ENCODE results near the gene HTT.

HTT gene

GRCh38 chr4:3252480-3252828 lies 178.0 kb downstream of the HTT start:
- TF ChIP-seq CTCF (IDR thresholded peaks at IDR 0.05; ENCODE audit: low read depth, low read length), result no peak
- no peaks in the 10 kb centered on the region for H3K27me3 ChIP-seq

GRCh38 chr4:3252831-3253641 lies 178.6 kb downstream of the HTT start:
- no peak overlapping the region for H3K4me3 ChIP-seq (ENCODE audit: low read depth, low read length)
- H3K27me3 ChIP-seq, result no peaks in the 10 kb centered on the region
- no peak for DNase-seq

More at GRCh38 chr4:3252480-3252828, 178.0 kb downstream of the HTT start:
- no peaks in the 10 kb centered on the region; the same call in 1 of the 2 replicates for H3K9me3 ChIP-seq
- DNase-seq, result peak; percentile 4
- H3K36me3 ChIP-seq, result no peaks in the 10 kb centered on the region
- H3K4me1 ChIP-seq, result no peaks in the 10 kb centered on the region
- no peak overlapping the region for H3K4me3 ChIP-seq (ENCODE audit: low read depth, low read length)

GRCh38 chr4:3253808-3254207 lies 179.3 kb downstream of the HTT start:
- Histone ChIP-seq H3K27me3 (no peaks in the 10 kb centered on the region), H3K9me3 (no peaks in the 10 kb centered on the region; the same call in 1 of the 2 replicates)

More at GRCh38 chr4:3252831-3253641, 178.6 kb downstream of the HTT start:
- H3K36me3 ChIP-seq, result no peaks in the 10 kb centered on the region
- no peaks in the 10 kb centered on the region for H3K4me1 ChIP-seq
- no peak for TF ChIP-seq CTCF (IDR thresholded peaks at IDR 0.05; ENCODE audit: low read depth, low read length)
- H3K9me3 ChIP-seq, result no peaks in the 10 kb centered on the region; the same call in 1 of the 2 replicates

GRCh38 chr4:3254302-3255131 lies 180.0 kb downstream of the HTT start:
- no peak overlapping the region for H3K4me3 ChIP-seq (ENCODE audit: low read depth, low read length)
- TF ChIP-seq CTCF (IDR thresholded peaks at IDR 0.05; ENCODE audit: low read depth, low read length), result no peak
- H3K9me3 ChIP-seq, result no peaks in the 10 kb centered on the region; the same call in 1 of the 2 replicates
- H3K36me3 ChIP-seq, result no peaks in the 10 kb centered on the region
- no peaks in the 10 kb centered on the region for H3K4me1 ChIP-seq
- DNase-seq, result no peak
- no peaks in the 10 kb centered on the region for H3K27me3 ChIP-seq

More at GRCh38 chr4:3253808-3254207, 179.3 kb downstream of the HTT start:
- DNase-seq, result no peak
- Histone ChIP-seq H3K4me3 (ENCODE audit: low read depth, low read length) (no peak overlapping the region), H3K4me1 (no peaks in the 10 kb centered on the region), H3K36me3 (no peaks in the 10 kb centered on the region)
- no peak for TF ChIP-seq CTCF (IDR thresholded peaks at IDR 0.05; ENCODE audit: low read depth, low read length)

GRCh38 chr4:3255611-3256186 lies 181.2 kb downstream of the HTT start:
- H3K4me1 ChIP-seq, result no peaks in the 10 kb centered on the region
- H3K9me3 ChIP-seq, result no peaks in the 10 kb centered on the region; the same call in 1 of the 2 replicates
- peak; percentile 7 for DNase-seq
- H3K36me3 ChIP-seq, result no peaks in the 10 kb centered on the region
- H3K27me3 ChIP-seq, result no peaks in the 10 kb centered on the region
- no peak for TF ChIP-seq CTCF (IDR thresholded peaks at IDR 0.05; ENCODE audit: low read depth, low read length)
- no peak overlapping the region for H3K4me3 ChIP-seq (ENCODE audit: low read depth, low read length)
